ENCODE measurements around the gene CDYL. TPM values are rescaled to one million over a fixed set of nuclear protein-coding genes. Genes with fewer than 3 reads are reported as not detected.

The CDYL gene
- total and polyA plus RNA-seq, 4 donors: 3.3 to 25.4 (median 11.0) TPM

GRCh38 chr6:4880363-4880762 is 104.2 kb downstream of the CDYL start:
- no peak overlapping the region for H3K4me3 ChIP-seq (ENCODE audit: low read depth in 1 of 3, low read length in 3 of 3)
- H3K9me3 ChIP-seq (ENCODE audit: control insufficient read depth in 4 of 4, low read length in 3 of 4): no peaks in the 10 kb centered on the region
- WGBS: 88% methylated on average over 3 of the region's 3 CpGs
- H3K4me1 ChIP-seq (ENCODE audit: control insufficient read depth in 4 of 4, insufficient read depth in 4 of 4, low read length in 3 of 4): peaks cover 0 to 2% (median 0%) of the 10 kb centered on the region in 4 donors
- no peak overlapping the region for H3K9ac ChIP-seq (ENCODE audit: low read depth in 1 of 2, low read length in 2 of 2)
- no peaks in the 10 kb centered on the region for H3K27me3 ChIP-seq (ENCODE audit: control insufficient read depth in 4 of 4, insufficient read depth in 4 of 4, low read length in 3 of 4)
- DNase-seq (ENCODE audit: low spot score): no peak
- no peaks in the 10 kb centered on the region for H3K36me3 ChIP-seq (ENCODE audit: control insufficient read depth in 4 of 4, insufficient read depth in 3 of 4, low read depth in 1 of 4, low read length in 3 of 4)
- no peak for TF ChIP-seq HNF4A (conservative IDR thresholded peaks at IDR 0.05)
- TF ChIP-seq FOXA2 (IDR thresholded peaks at IDR 0.05): no peak
- TF ChIP-seq RAD21 (IDR thresholded peaks at IDR 0.05): no peak
- TF ChIP-seq GABPA (IDR thresholded peaks at IDR 0.05 in 1 of 2, conservative IDR thresholded peaks at IDR 0.05 in 1 of 2): no peak
- no peak for TF ChIP-seq RXRA (IDR thresholded peaks at IDR 0.05)
- TF ChIP-seq HNF4G (IDR thresholded peaks at IDR 0.05): no peak
- H3K27ac ChIP-seq (ENCODE audit: low read depth in 1 of 2, low read length in 2 of 2): no peak overlapping the region

- no peaks in the 10 kb centered on the region for H3K4me1 ChIP-seq (ENCODE audit: control insufficient read depth in 4 of 4, insufficient read depth in 4 of 4, low read length in 3 of 4)
These were observed 107.1 kb downstream of the CDYL start for GRCh38 chr6:4883298-4883697.

More at GRCh38 chr6:4883298-4883697, 107.1 kb downstream of the CDYL start:
- H3K36me3 ChIP-seq (ENCODE audit: control insufficient read depth in 4 of 4, insufficient read depth in 3 of 4, low read depth in 1 of 4, low read length in 3 of 4): no peaks in the 10 kb centered on the region
- TF ChIP-seq ZBTB33 (IDR thresholded peaks at IDR 0.05) (no peak), MAX (IDR thresholded peaks at IDR 0.05) (no peak), HNF4G (IDR thresholded peaks at IDR 0.05) (no peak), NR2F2 (IDR thresholded peaks at IDR 0.05) (no peak), FOXA1 (IDR thresholded peaks at IDR 0.05) (no peak), HNF4A (conservative IDR thresholded peaks at IDR 0.05) (no peak), EGR1 (IDR thresholded peaks at IDR 0.05; ENCODE audit: low read depth in 2 of 2) (no peak), FOXA2 (IDR thresholded peaks at IDR 0.05) (no peak), GABPA (IDR thresholded peaks at IDR 0.05 in 1 of 2, conservative IDR thresholded peaks at IDR 0.05 in 1 of 2) (no peak), REST (IDR thresholded peaks at IDR 0.05) (no peak), RXRA (IDR thresholded peaks at IDR 0.05) (no peak), ATF3 (IDR thresholded peaks at IDR 0.05) (no peak), SP1 (IDR thresholded peaks at IDR 0.05) (no peak), YY1 (IDR thresholded peaks at IDR 0.05) (no peak), JUND (IDR thresholded peaks at IDR 0.05) (no peak), TAF1 (conservative IDR thresholded peaks at IDR 0.05) (no peak), RAD21 (IDR thresholded peaks at IDR 0.05) (no peak), CTCF (IDR thresholded peaks at IDR 0.05; ENCODE audit: low read depth, low read length, missing input control) (no peak)
- 91% methylated on average over 3 of the region's 3 CpGs for WGBS
- H3K9ac ChIP-seq (ENCODE audit: low read depth in 1 of 2, low read length in 2 of 2): no peak overlapping the region
- DNase-seq (ENCODE audit: low spot score): no peak
- no peak overlapping the region for H3K27ac ChIP-seq (ENCODE audit: low read depth in 1 of 2, low read length in 2 of 2)
- H3K4me3 ChIP-seq (ENCODE audit: low read depth in 1 of 3, low read length in 3 of 3): no peak overlapping the region
- H3K27me3 ChIP-seq (ENCODE audit: control insufficient read depth in 4 of 4, insufficient read depth in 4 of 4, low read length in 3 of 4): no peaks in the 10 kb centered on the region
- H3K9me3 ChIP-seq (ENCODE audit: control insufficient read depth in 4 of 4, low read length in 3 of 4): no peaks in the 10 kb centered on the region

All from liver (tissue), 9 donors.